Astrocyte of the hippocampus (primary cell): ENCODE results near the gene MS4A10.
"Not testable (repeated sequence)": the region's sequence is repeated elsewhere in the genome, so short reads cannot be mapped to it uniquely, and the experiment has no call there.

Experiments
- DNase-seq: peaks from one replicate; pipeline ENCODE4 v3.0.0; 2011; ENCODE audit warnings: low read depth, low spot score

The MS4A10 gene

DNA sequence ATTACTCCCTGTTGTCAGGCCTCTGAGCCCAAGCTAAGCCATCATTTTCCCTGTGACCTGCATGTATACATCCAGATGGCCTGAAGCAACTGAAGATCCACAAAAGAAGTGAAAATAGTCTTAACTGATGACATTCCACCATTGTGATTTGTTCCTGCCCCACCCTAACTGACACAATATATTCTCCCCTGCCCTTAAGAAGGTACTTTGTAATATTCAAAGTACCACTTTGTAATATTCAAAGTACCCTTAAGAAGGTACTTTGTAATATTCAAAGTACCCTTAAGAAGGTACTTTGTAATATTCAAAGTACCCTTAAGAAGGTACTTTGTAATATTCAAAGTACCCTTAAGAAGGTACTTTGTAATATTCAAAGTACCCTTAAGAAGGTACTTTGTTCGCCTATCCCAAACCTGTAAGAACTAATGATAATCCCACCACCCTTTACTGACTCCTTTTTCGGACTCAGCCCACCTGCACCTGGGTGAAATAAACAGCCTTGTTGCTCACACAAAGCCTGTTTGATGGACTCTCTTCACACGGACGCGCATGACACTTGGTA, 38.7 kb downstream of the MS4A10 start:
- DNase-seq: not testable (repeated sequence)

DNA sequence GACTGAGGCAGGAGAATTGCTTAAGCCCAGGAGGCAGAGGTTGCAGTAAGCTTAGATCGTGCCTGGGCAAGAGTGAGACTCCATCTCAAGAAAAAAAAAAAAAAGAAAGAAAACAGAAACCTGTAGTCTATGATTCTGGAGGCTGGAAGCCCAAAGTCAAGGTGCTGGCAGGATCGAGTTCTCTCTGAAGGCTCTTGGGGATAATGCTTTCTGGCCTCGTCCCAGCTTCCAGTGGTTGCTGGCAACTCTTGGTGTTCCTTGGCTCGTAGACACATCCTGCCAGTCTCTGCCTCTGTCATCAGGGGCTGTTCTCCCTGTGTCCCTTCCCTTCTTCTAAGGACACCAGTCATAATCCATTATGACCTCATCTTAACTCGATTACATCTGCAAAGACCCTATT, 40.0 kb downstream of the MS4A10 start:
- DNase-seq: no peak

DNA sequence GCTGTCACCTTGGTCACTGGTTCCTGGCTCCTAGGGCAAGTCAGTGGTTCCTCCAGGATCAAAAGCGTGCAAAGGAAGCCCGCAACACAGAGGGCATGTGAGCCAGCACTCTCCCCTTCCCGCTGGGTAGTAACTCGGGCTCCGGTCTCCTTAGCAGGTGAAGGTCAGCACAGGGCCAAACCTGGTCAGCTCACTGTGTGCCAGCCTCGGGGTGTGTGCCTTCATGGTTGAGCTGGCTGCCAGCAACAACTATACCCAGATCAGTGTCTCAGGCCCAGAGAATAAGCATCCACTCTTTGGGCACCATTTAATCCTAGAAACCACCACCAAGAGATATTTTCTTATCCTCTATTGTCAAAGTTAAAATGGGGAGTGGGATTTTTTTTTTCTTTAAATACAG, 40.7 kb downstream of the MS4A10 start:
- DNase-seq: no peak

DNA sequence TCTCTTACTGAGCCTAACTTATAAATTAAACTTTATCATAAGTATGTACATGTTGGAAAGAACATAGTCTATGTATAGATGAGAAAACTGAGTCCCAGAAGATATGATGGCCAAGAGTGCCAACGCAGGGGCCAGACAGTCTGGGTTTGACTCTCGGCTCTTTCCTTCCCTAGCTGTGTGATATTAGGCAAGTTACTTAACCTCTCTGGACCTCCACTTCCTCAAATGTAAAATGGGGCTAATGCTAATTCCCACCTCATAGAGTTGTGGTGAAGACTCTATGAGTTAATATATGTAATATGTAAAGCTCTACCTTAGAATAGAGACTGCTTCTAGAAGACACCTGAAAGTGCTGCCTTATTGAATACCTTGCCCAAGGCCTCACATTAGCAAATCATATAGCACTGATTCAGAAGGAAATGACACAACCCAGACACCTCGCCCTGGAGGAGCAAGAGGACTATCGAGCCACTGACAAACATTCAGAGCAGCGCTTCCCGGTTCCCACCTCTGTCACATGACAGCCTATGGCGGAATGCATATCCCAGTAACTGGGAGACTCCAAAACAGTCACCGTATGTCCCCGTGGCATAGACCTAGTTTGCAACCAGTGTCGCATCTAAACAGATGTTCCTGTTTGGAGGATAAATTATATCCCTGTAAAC, 45.5 kb downstream of the MS4A10 start:
- DNase-seq: no peak

DNA sequence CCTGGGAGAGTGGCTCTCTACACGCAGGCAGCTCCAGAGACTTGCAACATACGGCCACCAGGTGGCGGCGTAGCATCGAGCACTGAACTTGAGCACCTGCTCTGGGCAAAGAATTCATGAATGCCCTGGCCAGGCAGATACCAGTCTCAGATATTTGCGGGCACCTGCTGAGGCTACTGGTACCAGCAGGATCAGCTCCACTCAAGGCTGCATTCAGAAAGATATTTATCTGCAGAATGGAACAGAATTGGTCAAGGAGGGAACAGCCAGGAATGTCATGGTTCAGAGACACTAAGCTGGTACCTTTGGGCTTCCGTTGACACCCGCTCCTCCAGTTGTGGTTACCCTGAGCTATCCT, 46.0 kb downstream of the MS4A10 start:
- peak; percentile 91 for DNase-seq

DNA sequence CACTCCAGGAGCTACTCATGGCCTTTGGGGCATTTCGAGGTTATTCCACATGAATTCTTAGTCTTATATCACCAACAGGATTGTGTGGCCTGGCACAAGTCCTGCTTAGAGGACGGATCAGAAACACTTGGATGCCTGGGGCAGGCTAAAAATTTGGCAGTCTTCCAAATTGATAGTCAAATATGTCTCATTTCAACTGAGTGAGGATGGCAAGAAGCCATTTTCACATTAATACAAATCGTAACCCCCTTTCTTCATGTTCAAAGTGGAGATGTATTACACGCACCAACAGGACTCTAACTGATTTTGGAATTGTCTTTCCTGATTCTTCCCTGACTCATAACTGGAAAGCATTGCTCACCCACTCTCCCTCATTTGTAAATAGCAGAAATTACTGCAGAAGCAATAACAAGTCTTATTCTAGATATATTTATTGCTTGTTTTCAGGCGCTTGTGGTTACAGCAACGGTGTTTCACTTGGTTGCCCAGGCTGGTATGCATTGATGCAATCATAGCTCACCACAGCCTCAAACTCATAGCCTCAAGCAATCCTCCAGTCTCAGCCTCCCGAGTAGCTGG, 46.5 kb downstream of the MS4A10 start:
- DNase-seq: peak; percentile 49

DNA sequence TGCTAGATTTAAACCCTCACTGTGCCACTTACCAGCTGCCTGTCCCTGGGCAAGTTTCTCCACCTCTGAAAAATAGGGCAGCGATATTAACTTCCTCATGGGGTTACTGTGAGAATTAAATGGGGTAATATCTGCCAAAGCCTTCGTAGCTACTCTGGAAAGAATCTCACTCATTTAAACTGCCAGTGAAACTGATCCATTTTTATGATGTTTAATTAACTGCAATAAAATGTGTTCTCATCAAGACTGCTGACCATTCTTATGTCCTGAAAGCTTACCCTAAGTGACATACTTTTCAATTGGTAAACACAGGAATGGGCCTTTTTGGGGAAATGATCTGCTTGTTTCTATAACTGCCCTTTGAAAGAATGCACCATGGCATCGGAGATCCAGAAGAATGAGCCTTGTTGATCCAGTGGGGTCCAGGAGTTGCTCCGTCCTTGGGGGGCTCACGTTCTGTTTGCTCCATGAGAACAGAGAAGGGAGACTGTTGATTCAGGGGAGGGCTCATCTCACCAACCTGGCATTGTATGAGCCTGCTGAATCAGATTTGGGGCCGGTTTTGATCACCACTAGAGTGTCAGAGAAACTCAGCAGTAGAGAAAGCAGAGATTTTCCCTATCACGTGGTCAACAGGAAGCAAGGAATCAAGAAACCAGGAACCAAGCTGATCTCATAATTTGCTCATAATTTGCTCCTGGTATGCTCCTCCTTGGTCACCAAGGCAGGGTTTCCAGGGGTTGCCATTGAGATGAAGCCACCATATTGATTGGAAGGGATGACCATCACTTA, 49.8 kb downstream of the MS4A10 start:
- no peak for DNase-seq

DNA sequence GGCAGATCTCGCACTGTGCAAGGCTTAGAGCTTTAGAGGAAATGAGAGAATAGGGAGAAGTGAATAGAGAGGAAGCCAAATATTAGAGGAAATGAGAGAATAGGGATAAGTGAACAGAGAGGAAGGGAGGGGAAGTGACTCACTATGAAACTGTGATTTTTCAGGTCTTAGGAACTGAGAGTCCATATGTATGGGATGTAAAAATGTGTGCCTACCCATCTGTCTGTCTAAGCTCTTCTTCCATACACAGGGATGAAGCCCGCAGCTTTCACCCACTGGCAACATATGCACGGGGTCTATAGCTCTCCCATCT, 50.4 kb downstream of the MS4A10 start:
- DNase-seq: no peak

DNA sequence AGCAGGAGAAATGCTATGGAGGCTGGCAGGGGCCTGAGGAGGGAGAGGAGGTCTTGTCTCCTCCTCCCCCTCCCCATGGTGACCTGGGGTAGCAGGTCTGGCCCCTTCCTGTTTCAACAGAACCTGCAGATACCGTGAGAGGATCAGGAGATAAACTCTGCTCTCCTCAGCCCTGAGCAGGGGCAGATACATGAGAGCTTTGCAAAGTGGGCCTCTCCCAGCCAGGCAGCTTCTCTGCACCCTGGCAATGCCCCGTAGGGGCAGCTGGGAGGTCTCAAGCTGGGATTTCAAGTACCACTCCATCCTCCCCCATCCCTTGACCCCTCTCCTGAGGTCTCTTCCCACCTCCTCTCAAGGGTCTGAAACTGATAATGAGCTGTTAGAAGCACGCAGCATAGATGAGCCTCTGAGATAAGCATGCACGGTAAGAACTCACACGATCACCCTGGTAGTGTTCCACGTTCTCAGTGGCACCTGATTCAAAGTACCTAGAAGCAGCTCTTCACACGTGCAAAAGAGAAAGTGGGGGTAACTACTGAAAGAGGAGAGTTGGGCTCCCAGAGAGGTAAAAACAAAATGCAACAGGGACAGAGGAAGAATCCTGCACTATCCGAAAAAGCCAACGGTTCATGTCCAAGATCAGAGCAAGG, 51.9 kb downstream of the MS4A10 start:
- DNase-seq: no peak

DNA sequence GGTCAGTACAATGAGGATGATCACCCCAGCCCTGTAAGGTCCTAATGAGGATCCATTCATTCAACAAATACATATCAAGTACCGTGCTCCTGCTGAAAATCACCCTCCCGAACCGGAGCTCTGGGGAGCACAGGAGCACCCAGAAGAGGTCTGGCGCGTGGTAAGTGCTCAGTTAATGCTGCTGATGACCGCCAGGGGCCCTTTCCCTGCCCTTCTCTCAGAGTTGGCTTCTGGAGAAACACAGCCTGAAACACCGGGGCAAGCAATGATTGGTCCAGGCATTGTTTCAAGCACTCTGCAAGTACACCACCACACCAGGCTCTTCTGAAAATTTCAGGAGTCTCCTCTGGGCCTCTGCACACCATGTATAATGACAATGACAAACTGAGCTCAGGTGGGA, 53.0 kb downstream of the MS4A10 start:
- no peak for DNase-seq

DNA sequence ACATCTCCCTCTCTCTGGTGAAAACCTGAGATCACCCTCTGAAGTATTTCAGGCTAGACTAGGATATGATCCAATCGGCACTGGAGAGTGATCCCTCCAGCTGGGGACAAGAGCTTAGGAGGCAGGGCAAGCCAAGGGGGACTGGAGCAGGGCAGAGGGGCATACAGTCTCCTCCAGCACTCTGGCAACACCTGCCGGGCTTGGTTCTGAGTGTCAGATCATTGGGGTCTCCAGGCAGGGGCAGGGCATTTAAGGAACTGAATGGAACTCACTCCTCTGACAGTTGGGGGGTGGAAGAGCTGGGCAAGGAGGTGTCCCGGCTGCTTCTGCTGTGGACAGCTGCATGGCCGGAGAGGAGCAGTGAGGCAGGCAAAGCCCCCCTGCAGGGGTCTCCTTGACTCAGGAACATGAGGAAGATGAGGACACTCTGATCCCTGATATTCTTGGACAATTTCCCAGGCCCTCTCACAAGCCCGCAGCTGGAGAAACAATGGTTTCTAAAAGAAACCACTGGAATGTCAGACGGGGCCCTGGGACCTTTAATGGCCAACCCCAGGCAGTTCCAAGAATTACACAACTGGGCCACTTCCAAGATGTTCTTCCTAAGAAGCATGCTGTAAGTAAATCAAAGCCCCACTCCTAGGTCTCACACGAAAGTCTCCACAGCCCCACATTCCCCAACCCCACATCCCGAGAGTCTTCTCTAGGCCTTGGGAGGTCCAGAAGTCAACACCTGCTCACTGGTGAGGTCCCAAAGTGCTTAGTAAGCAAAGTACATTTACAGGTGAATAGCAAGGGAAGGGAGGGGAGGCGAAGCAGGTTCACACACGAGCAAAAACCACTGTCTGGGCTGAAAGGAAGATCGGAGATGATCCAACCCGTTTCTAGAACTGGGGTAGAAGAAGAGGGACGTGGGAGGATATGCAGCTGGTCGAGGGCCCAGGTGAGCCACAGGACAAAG, 55.6 kb downstream of the MS4A10 start:
- peak; percentile 95 for DNase-seq

DNA sequence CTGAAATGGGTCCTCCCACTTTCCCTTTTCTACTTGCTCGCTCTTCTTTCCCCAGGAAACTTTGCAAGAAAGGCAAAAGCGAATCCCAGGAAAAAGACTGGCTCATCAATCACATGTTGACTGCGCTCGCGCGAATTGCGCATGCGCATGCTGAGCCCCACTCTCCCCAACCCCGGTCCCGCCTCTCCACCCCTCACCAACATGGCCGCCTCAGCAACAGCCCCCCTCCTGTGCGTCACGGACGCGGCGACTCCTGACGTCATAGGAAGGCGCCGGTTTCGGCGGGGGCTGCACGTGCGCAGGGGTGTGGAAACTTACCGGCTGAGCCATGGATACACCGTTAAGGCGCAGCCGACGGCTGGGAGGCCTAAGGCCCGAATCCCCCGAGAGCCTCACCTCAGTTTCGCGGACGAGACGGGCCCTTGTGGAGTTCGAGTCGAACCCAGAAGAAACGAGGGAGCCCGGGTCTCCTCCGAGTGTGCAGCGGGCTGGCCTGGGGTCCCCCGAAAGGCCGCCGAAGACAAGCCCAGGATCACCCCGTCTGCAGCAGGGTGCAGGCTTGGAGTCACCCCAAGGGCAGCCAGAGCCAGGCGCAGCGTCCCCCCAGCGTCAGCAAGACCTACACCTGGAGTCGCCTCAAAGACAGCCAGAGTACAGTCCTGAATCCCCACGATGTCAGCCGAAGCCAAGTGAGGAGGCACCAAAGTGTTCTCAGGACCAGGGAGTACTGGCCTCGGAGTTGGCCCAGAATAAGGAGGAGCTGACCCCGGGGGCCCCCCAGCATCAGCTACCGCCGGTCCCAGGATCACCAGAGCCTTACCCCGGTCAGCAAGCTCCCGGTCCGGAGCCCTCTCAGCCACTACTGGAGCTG, 56.9 kb downstream of the MS4A10 start, which contains the start of gene CCDC86:
CCDC86 (plus strand) TSS at position 317 of the 871 bp plus-strand sequence; CDS start at position 329, 12 bp downstream.
- DNase-seq: peak; percentile 99

DNA sequence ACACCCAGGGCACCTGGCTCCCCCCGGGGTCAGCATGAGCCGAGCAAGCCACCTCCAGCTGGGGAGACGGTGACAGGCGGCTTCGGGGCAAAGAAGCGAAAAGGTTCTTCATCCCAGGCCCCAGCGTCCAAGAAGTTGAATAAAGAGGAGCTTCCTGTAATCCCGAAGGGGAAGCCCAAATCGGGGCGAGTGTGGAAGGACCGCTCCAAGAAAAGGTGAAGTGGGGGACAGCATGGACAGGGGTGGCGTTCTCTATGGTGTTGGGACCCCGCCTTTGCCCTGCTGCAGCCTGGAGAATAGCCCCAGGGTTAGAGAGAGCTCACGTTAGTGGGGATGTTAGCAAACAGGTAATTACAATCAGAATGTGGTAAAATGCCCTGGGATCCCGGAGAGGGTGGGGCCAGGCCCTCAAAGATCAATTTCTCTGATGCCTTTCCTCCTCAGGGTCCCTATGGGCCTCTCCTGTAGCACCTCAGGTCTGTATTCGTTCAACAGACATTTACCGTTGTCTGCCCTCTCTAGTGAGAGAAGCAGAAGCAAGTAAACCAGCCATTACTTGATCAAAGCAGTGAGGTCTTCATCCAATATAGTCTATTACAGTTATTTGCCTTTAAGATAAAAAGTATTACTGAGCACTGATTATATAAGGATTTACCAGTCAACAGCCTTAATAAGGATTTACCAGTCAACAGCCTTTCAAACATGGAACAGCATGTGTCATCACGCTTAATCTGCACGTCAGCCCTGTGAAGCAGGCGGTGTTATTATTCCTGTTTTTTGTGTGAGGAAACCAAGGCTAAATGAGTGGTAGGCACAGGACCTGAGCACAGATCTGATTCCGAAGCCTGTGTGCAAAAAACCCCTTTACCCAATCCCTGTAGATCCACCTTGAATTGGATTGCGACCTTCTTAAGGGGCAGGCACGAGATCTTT, 57.8 kb downstream of the MS4A10 start:
- DNase-seq: no peak

DNA sequence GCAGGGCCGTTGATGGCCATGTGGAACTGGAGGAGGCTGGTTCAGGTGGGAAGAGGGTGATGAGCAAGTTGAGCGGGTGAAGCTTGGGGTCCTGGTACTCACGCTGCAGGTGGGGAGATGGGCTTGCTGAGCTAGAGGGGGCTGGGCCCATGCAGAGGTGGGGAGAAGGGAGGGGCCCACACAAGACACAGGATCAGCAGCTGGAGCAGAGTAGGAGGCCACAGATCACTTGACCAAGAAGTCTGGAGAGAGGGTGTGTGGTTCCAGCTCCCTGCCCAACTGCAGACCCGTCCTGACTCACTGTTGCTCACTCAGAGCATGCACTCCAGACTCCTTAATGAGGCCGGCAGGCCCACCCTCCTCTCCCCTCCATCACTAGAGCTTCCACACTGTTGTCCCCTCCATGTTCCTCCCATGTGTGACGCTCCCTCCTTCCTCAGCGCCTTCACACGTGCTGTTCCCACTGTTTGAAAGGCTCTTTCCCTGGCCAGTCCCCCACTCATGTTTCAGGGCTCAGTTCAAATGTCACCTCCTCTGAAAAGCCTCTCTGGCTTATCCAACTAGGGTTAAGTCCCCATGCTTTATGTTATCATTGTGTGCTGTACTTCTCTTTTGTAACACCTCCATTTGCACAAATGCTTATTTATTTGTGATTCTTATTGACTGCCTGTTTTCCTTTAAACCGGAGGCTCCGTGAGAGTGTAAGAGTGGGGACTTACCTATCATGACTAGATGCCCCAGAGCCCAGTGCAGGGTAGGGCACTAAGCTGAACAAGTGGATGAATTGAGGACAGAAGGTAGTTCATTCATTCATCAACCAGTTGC, 59.1 kb downstream of the MS4A10 start:
- DNase-seq: no peak

DNA sequence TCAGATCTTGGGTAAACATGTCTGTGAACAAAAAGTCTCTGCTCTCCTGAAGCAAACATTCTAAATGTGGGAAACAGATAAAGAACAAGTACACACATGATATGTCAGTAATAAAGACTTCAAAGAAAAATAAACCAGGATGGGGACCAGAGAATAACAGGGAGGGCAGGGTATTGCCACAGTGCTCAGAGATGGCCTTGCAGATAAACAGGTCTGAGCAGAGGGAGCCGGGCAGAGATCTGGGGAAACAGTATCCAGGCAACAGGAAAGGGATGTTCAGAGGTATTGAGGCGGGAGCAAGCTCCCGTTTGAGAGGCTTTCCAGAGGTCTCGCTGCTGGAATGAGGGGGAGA, 59.7 kb downstream of the MS4A10 start:
- no peak for DNase-seq

DNA sequence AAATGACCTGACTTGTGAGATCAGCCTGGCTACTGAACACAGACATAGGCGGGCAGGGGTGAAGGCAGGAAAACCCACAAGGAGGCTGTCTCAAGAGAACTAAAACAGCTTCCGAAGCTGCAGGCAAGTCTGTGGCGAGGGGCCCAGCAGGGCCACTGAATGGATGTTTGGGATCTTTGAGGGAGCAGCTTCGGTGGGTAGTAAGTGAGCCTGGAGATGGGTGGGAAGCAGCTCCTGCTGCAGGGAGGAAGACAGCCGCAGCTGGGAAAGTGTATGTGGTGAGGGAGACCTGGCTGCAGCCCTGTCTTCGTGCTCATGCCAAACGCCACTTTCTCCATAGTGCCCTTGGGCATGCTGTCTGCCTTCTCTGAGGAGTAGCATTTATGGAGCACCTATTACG, 60.2 kb downstream of the MS4A10 start:
- no peak for DNase-seq

DNA sequence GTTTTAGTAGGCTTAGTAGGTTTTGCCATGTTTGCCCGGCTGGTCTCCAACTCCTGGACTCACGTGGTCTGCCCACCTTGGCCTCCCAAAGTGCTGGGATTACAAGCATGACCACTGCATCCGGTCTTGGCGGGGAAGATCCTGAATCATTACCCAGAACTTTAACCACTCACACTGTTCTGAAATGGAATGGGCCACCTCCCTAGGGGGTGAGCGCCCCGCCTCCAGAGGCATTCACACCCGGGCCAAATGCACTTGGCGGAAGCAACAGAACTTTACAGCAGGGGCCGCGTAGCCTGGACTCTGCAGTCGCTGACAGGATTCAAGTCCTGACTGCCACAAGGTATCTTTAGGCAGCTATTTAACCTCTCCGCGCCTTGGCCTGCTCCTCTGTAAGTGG, 62.1 kb downstream of the MS4A10 start:
- peak; percentile 44 for DNase-seq

DNA sequence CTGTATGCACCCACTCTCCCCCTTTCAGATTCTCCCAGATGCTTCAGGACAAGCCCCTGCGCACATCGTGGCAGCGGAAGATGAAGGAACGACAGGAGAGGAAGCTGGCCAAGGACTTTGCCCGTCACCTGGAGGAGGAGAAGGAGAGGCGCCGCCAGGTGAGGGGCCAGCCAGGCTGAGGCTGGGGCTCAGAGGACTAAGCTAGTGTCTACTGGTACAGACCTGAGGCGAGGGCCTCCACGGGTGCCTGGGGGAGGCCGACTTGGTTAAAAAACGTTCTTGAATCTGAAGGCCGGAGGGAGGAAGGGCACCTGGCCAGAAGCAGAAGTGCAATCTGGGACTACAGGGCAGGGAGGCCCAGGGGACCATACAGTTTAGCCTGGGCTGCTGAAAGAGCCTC, 62.8 kb downstream of the MS4A10 start:
- DNase-seq: no peak
